Mammary epithelial cell (primary cell): ENCODE measurements around the gene DPYSL5.

Experiments
- EZH2 ChIP-seq: IDR thresholded peaks from 2 replicates; pipeline ENCODE4 v1.6.1; 2012; ENCODE audit warnings: low read length, inconsistent platforms, borderline replicate concordance
- TF ChIP-seq, protein P1 (sequence below), 2 donors: IDR thresholded peaks in 1 of 2; conservative IDR thresholded peaks in 1 of 2; 2 replicates each; pipeline ENCODE4 v1.5.1; 2011 to 2012; ENCODE audit warnings: inconsistent platforms in 2 of 2, low read length in 2 of 2, mild to moderate bottlenecking in 2 of 2, control low read depth in 1 of 2, low read depth in 1 of 2; ENCODE audit not compliant: insufficient read depth in 1 of 2; ENCODE audit errors: extremely low read depth in 1 of 2

DNA sequence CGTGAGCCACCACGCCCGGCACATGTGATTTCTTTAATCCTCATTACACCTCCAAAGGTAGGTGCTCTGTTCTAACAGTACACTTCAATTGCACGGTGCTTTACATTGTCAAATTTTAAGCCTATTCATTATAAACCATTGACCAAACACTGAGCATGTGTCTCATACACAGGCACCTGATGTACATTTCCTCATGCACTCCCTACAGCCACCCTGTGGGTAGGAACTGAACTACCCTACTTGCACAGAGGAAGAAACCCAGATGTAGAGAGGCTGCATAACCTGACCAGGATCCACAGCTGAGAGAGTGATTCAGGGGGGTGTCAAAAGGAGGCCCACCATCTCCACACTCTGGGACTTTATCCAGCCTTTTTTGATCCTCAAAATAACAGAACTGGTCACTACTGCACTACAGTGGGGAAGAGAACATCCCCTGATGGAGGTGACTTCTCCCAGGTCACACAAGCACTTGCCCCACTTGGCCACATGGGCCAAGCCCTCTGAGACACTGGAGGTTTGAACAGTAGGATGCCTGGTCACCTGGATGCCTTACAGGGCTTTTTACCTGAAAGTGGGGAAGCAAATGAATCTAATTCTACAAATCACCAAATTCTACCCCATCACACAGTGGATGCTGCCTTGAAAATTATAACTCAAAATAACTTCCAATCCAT is 6.9 kb upstream of the DPYSL5 start:
- TF ChIP-seq, protein P1, sequence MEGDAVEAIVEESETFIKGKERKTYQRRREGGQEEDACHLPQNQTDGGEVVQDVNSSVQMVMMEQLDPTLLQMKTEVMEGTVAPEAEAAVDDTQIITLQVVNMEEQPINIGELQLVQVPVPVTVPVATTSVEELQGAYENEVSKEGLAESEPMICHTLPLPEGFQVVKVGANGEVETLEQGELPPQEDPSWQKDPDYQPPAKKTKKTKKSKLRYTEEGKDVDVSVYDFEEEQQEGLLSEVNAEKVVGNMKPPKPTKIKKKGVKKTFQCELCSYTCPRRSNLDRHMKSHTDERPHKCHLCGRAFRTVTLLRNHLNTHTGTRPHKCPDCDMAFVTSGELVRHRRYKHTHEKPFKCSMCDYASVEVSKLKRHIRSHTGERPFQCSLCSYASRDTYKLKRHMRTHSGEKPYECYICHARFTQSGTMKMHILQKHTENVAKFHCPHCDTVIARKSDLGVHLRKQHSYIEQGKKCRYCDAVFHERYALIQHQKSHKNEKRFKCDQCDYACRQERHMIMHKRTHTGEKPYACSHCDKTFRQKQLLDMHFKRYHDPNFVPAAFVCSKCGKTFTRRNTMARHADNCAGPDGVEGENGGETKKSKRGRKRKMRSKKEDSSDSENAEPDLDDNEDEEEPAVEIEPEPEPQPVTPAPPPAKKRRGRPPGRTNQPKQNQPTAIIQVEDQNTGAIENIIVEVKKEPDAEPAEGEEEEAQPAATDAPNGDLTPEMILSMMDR (conservative IDR thresholded peaks at IDR 0.05 in 1 of 2, IDR thresholded peaks at IDR 0.05 in 1 of 2; ENCODE audit: extremely low read depth in 1 of 2, insufficient read depth in 1 of 2, low read depth in 1 of 2, low read length in 2 of 2): peak; percentile 27 to 41
- no peak for TF ChIP-seq EZH2
